DND-41 (cell line): Measurements from ENCODE around the gene BAIAP2.
"Not testable (repeated sequence)": the region's sequence is repeated elsewhere in the genome, so short reads cannot be mapped to it uniquely, and the experiment has no call there.

ENCODE experiments used
- ATAC-seq: fragments of 200-7000 bp; cut with Tn5 transposase; 3 replicates; pipeline ENCODE4 v1.9.1; 2021; ENCODE audit warnings: low read depth; ENCODE audit not compliant: insufficient read depth
- DNase-seq: peaks from one replicate; pipeline ENCODE4 v3.0.0-alpha.2; 2020
- H2AFZ ChIP-seq: 2 replicates; pipeline ENCODE4 v1.6.0; 2012; ENCODE audit warnings: low read depth, low read length
- H3K27ac ChIP-seq: 2 replicates; pipeline ENCODE4 v1.5.1; 2012; ENCODE audit warnings: low read length, inconsistent platforms
- H3K27me3 ChIP-seq: fragments of 200-600 bp; sonication (generic); 2 replicates; pipeline ENCODE4 v1.6.0; 2012; ENCODE audit warnings: low read length, mild to moderate bottlenecking, inconsistent platforms; ENCODE audit not compliant: insufficient read depth, poor library complexity
- H3K36me3 ChIP-seq: 2 replicates; pipeline ENCODE4 v1.5.1; 2012; ENCODE audit warnings: low read length, inconsistent platforms; ENCODE audit not compliant: insufficient read depth
- H3K4me1 ChIP-seq: 2 replicates; pipeline ENCODE4 v1.5.1; 2012; ENCODE audit warnings: mild to moderate bottlenecking, low read length; ENCODE audit not compliant: insufficient read depth
- H3K4me2 ChIP-seq: 2 replicates; pipeline ENCODE4 v1.6.0; 2012; ENCODE audit warnings: mild to moderate bottlenecking, moderate library complexity, low read length, inconsistent platforms; ENCODE audit not compliant: insufficient read depth
- H3K4me3 ChIP-seq, 2 experiments: fragments of 200-600 bp in 1 of 2; shearing (Covaris generic) in 1 of 2; 2 replicates each; pipeline ENCODE4 v1.5.1; 2012 to 2016; ENCODE audit warnings: inconsistent platforms in 2 of 2, low read length in 2 of 2, mild to moderate bottlenecking in 2 of 2, low read depth in 1 of 2, moderate library complexity in 1 of 2
- H3K79me2 ChIP-seq: 2 replicates; pipeline ENCODE4 v1.6.0; 2012; ENCODE audit warnings: low read length, inconsistent platforms; ENCODE audit not compliant: insufficient read depth
- H3K9ac ChIP-seq: 2 replicates; pipeline ENCODE4 v1.6.0; 2012; ENCODE audit warnings: low read depth, mild to moderate bottlenecking, inconsistent platforms, low read length, moderate library complexity
- H3K9me3 ChIP-seq: 2 replicates; pipeline ENCODE4 v1.5.1; 2012; ENCODE audit warnings: low read length, moderate library complexity, mild to moderate bottlenecking, inconsistent platforms; ENCODE audit not compliant: insufficient read depth, severe bottlenecking
- H4K20me1 ChIP-seq: 2 replicates; pipeline ENCODE4 v1.6.0; 2012; ENCODE audit warnings: low read length; ENCODE audit not compliant: insufficient read depth
- EZH2 ChIP-seq: IDR thresholded peaks from 3 replicates; pipeline ENCODE4 v1.6.1; 2012; ENCODE audit warnings: borderline replicate concordance, low read depth, mild to moderate bottlenecking, moderate library complexity, low read length, inconsistent platforms; ENCODE audit not compliant: severe bottlenecking
- TF ChIP-seq, protein P1 (sequence below): IDR thresholded peaks from 2 replicates; pipeline ENCODE4 v1.5.1; 2012; ENCODE audit warnings: borderline replicate concordance, low read length, moderate library complexity, mild to moderate bottlenecking; ENCODE audit not compliant: poor library complexity, severe bottlenecking; ENCODE audit errors: extremely low read depth

BAIAP2 gene

DNA sequence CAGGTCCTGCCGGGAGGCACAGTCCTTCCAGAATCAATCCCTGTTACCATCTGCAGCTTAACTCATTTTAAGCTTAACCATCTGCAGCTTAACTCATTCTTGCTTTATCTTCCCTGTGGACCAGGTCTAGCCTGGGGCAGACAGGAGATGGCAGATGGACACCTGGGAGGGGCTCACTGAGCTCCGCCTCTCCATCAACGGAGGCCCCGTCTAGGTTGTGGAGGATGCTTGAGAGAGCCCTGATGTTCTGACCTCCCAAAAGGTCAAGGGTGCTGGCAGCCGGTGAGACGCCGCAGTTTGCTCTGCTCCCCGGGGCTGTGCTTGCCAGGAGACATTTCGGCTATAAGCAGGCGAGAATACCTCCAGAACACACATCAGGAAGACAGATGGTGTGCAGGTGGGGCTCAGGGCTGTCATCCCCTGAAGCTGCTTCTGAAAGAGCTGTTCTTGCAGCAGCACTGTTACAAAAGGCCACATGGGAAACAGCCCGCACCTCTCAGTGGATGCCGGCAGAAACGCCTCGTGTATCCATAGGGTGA is 41.3 kb downstream of the BAIAP2 start:
- Histone ChIP-seq H2AFZ (no peak overlapping the region), H3K9ac (no peak overlapping the region), H3K4me1 (no peaks in the 10 kb centered on the region), H3K4me2 (no peak overlapping the region), H4K20me1 (peaks cover 7% of the 10 kb centered on the region; the same call in 1 of the 2 replicates), H3K9me3 (no peaks in the 10 kb centered on the region), H3K79me2 (no peaks in the 10 kb centered on the region), H3K27ac (no peak overlapping the region), H3K4me3 (no peak overlapping the region), H3K27me3 (no peaks in the 10 kb centered on the region), H3K36me3 (no peaks in the 10 kb centered on the region)
- TF ChIP-seq EZH2 = no peak
- TF ChIP-seq, protein P1, sequence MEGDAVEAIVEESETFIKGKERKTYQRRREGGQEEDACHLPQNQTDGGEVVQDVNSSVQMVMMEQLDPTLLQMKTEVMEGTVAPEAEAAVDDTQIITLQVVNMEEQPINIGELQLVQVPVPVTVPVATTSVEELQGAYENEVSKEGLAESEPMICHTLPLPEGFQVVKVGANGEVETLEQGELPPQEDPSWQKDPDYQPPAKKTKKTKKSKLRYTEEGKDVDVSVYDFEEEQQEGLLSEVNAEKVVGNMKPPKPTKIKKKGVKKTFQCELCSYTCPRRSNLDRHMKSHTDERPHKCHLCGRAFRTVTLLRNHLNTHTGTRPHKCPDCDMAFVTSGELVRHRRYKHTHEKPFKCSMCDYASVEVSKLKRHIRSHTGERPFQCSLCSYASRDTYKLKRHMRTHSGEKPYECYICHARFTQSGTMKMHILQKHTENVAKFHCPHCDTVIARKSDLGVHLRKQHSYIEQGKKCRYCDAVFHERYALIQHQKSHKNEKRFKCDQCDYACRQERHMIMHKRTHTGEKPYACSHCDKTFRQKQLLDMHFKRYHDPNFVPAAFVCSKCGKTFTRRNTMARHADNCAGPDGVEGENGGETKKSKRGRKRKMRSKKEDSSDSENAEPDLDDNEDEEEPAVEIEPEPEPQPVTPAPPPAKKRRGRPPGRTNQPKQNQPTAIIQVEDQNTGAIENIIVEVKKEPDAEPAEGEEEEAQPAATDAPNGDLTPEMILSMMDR = no peak
- no peak for DNase-seq
- ATAC-seq = no peak

DNA sequence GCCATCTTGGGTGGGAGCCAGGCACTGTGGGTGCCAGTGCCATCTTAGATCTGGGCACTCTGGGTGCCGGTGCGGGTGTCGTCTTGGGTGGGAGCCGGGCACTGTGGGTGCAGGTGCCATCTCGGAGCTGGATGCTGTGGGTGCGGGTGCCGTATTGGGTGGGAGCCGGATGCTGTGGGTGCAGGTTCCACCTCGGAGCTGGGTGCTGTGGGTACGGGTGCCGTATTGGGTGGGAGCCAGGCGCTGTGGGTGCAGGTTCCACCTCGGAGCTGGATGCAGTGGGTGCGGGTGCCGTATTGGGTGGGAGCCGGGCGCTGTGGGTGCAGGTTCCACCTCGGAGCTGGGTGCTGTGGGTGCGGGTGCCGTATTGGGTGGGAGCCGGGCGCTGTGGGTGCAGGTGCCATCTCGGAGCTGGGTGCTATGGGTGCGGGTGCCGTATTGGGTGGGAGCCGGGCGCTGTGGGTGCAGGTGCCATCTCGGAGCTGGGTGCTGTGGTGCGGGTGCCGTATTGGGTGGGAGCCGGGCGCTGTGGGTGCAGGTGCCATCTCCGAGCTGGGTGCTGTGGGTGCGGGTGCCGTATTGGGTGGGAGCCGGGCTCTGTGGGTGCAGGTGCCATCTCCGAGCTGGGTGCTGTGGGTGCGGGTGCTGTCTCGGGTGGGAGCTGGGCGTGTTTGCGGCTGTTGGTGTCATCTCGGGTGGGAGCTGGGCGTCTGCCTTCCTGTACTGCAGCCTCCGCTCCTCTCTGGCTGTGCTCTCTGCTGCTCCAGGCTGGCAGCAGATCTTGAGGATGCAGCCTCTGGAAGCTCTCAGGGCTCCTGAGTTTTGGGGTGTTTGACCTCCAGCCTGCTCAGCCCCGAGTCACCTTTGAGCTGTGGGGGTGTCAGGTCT is 43.3 kb downstream of the BAIAP2 start:
- not testable (repeated sequence) for H3K79me2 ChIP-seq, H3K4me3 ChIP-seq, H3K27ac ChIP-seq, H3K4me2 ChIP-seq, ATAC-seq, H2AFZ ChIP-seq, DNase-seq, H3K27me3 ChIP-seq, H3K36me3 ChIP-seq, H3K9ac ChIP-seq, H3K9me3 ChIP-seq, H4K20me1 ChIP-seq, H3K4me1 ChIP-seq

DNA sequence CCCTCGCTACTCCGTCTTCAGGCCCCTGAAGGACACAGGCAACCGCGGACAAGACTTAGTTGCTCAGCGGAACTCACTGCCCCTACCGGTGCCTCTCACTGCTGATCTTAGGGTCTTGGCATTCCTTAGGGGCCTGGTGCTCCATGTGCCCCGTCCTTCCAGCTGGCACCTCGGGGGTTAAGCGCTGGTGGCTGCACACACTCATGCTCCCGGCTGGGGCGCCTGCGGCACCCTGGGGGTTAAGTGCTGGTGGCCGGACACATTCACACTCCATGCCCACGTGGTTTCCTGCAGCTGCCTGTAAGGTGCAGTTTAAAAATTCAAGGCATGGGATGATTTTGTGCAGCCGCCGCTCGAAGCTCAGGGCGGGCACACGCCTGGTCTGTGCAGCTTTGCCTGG is 45.1 kb downstream of the BAIAP2 start:
- 0 out of 2 replicates have a peak, but pooled peaks cover under 1% of the 10 kb centered on the region for H4K20me1 ChIP-seq
- H3K4me2 ChIP-seq = no peak overlapping the region
- no peaks in the 10 kb centered on the region for H3K79me2 ChIP-seq
- H3K9me3 ChIP-seq = no peaks in the 10 kb centered on the region
- TF ChIP-seq, protein P1 = no peak
- no peak for TF ChIP-seq EZH2
- H3K9ac ChIP-seq = no peak overlapping the region
- H3K4me1 ChIP-seq = no peaks in the 10 kb centered on the region
- ATAC-seq (no peak), DNase-seq (no peak)
- no peak overlapping the region for H3K4me3 ChIP-seq
- H3K36me3 ChIP-seq = no peaks in the 10 kb centered on the region
- H2AFZ ChIP-seq = no peak overlapping the region
- H3K27ac ChIP-seq = no peak overlapping the region
- H3K27me3 ChIP-seq = no peaks in the 10 kb centered on the region
